ENCODE results near the gene ZNF398.

Gene ZNF398, protein sequence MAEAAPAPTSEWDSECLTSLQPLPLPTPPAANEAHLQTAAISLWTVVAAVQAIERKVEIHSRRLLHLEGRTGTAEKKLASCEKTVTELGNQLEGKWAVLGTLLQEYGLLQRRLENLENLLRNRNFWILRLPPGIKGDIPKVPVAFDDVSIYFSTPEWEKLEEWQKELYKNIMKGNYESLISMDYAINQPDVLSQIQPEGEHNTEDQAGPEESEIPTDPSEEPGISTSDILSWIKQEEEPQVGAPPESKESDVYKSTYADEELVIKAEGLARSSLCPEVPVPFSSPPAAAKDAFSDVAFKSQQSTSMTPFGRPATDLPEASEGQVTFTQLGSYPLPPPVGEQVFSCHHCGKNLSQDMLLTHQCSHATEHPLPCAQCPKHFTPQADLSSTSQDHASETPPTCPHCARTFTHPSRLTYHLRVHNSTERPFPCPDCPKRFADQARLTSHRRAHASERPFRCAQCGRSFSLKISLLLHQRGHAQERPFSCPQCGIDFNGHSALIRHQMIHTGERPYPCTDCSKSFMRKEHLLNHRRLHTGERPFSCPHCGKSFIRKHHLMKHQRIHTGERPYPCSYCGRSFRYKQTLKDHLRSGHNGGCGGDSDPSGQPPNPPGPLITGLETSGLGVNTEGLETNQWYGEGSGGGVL

DNA sequence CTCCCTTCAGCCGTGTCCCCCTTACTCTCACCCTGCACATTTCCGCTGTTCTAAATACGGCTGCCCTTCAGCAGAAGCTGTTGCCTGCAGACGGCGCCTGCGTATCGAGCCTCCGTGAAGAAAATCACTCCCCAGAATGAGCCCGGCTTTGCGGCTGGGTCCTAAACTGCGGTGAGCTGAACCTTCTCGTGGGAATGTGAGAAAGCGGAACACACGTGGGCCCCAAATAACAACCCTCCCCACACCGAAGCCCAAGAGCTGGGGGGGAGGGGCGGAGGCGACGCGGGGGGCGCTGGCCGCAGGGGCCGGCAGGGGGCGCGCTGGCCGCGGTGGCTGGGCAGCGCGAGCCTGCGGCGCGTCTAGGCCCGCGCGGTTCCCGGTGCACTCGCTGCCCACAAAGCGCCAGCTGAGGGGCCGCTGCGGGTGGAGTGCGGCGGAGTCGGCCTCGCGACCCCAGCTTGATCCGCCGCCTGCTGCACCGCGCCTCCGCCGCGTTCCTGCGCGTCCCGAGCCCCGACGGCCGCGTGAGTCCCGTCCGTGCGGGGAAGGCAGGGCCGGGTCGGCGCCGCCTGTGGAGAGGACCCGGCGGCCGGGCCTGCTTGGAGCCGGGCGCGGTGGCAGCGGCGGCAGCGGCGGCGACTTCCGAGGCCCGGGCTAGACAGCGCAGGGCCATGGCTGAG, at the start of gene ZNF398:
Gene ZNF398 (plus strand): TSS at position 382 of the 680 bp plus-strand sequence. CDS start 290 bp downstream, at position 672.
- Mint-ChIP-seq H3K4me3 (peak within 1 kb of the TSS; percentile 85), H3K4me1 (ENCODE audit: low read depth) (peaks cover 30% of the 10 kb centered on the region)
- intact Hi-C loops (cut with micrococcal nuclease) = loop anchor here (1.0 to 5.0 kb wide), 3 partner anchors 21 to 350 kb away; partner anchors contain the start of genes ZNF425, ZNF746 and ZNF783

DNA sequence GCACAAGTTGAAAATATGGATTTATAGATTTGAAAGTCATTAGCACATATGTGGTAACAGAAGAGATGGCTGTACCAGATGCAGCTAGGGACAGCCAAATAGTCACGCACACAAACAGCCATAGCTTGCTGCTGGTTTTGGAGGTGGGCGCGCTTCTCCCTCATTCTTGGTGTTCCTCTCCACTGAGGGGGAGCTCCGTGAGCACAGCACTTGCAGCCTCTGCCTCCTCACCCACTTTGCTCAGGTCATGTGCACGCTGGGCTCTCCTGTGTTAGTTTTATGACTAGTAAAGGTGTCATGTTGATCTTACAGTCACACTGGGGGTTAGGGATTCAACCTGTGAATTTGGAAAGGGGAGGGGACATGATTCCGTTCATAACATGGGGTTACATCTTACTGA, 48.2 kb upstream of the ZNF398 start:
- Mint-ChIP-seq H3K4me3 (no peak overlapping the region), H3K36me3 (ENCODE audit: low read depth) (no peaks in the 10 kb centered on the region), H3K9me3 (no peaks in the 10 kb centered on the region), H3K27me3 (no peaks in the 10 kb centered on the region), H3K4me1 (ENCODE audit: low read depth) (no peaks in the 10 kb centered on the region), H3K27ac (no peak overlapping the region)
- intact Hi-C loops (cut with micrococcal nuclease) = loop anchor here (10.0 kb wide), 1 partner anchor 594 kb away; no protein-coding TSS in a partner anchor

More for the DNA sequence above, at the start of gene ZNF398:
- no peaks in the 10 kb centered on the region for H3K27me3 Mint-ChIP-seq
- no peaks in the 10 kb centered on the region for H3K9me3 Mint-ChIP-seq
- peak within 1 kb of the TSS; percentile 90 for H3K27ac Mint-ChIP-seq
- H3K36me3 Mint-ChIP-seq (ENCODE audit: low read depth) = peaks cover 40% of the 10 kb centered on the region

DNA sequence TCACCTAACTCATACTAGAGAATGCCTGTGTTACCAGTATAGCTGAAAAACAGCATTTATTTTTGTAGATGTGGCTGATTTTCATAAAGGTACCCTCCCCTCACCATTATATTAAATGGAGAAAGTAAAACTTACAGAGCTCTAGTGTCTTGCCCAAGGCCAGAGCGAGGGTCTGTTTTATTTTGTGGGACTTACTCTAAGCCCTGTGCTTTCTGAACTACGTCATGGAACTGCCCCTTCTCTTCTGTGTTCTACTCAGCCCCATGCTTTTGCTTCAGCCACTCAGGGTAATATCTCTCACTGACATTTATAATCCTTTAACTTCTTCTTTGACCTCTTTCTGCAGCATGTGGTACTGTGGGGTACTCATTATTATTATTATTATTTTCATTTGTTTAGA, 46.4 kb upstream of the ZNF398 start:
- Mint-ChIP-seq H3K4me1 (ENCODE audit: low read depth) (no peaks in the 10 kb centered on the region), H3K27me3 (no peaks in the 10 kb centered on the region), H3K9me3 (no peaks in the 10 kb centered on the region), H3K36me3 (ENCODE audit: low read depth) (no peaks in the 10 kb centered on the region), H3K4me3 (no peak overlapping the region), H3K27ac (no peak overlapping the region)
- intact Hi-C loops (cut with micrococcal nuclease) = no loop called here

DNA sequence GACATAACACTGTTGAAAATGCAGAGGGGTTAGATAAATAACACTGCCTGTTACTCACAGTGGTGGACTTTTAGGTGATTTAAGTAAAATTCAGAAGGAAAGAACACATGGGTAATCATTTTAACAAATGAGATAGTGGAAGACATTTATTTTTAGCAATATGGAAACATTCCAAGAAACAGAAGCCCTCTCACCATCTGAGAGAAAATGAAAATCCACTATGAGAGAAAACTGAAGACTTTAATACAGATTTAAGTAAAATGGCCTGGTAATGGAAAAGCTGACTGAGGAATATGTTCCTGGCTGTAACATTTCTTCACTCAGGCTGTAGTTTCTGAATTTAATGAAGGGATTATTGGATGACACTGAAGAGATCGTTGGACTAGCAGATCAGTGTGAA, 44.6 kb upstream of the ZNF398 start:
- Mint-ChIP-seq H3K36me3 (ENCODE audit: low read depth) (no peaks in the 10 kb centered on the region), H3K4me1 (ENCODE audit: low read depth) (no peaks in the 10 kb centered on the region), H3K27ac (no peak overlapping the region), H3K9me3 (no peaks in the 10 kb centered on the region), H3K27me3 (no peaks in the 10 kb centered on the region), H3K4me3 (no peak overlapping the region)
- intact Hi-C loops (cut with micrococcal nuclease) = no loop called here

DNA sequence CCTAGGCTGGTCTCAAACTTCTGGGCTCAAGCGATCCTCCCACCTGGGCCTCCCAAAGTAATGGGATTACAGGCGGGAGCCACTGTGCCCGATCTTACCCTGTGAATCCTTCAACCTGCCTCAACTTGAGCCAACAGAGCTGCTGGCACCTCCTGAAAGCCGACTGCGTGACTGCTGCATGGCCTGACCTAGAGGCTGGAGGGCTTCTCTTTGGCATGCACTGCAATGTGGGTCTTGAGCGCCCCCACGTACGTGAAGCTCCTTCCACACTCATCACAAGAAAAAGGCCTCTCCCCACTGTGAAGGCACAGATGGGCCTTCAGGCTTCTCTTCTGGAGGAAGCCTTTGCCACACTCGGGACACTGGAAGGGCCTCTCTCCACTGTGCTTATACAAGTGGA, 43.8 kb upstream of the ZNF398 start:
- intact Hi-C loops (cut with micrococcal nuclease) = no loop called here
- no peaks in the 10 kb centered on the region for H3K4me1 Mint-ChIP-seq (ENCODE audit: low read depth)
- H3K9me3 Mint-ChIP-seq = no peaks in the 10 kb centered on the region
- no peak overlapping the region for H3K4me3 Mint-ChIP-seq
- H3K27me3 Mint-ChIP-seq = no peaks in the 10 kb centered on the region
- H3K27ac Mint-ChIP-seq = no peak overlapping the region
- no peaks in the 10 kb centered on the region for H3K36me3 Mint-ChIP-seq (ENCODE audit: low read depth)

DNA sequence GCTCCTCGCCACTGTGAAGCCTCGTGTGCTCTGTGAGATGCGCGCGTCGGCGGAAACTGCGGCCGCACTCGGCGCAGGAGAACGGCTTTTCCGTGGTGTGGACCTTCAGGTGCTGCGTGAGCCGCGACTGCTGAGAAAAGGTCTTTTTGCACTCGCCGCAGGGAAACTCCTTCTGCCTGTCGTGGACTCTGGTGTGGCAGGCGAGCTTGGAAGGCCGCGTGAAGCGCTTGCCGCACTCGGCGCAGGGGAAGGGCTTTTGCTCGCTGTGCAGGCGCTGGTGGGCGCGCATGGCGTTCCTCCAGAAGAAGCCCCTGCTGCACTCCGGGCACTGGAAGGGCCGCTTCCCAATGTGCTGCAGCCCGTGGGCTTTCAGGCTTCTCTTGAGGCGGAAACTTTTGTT, 43.0 kb upstream of the ZNF398 start:
- Mint-ChIP-seq H3K4me1 (ENCODE audit: low read depth) (no peaks in the 10 kb centered on the region), H3K36me3 (ENCODE audit: low read depth) (no peaks in the 10 kb centered on the region), H3K27me3 (no peaks in the 10 kb centered on the region), H3K4me3 (no peak overlapping the region), H3K27ac (no peak overlapping the region), H3K9me3 (no peaks in the 10 kb centered on the region)
- intact Hi-C loops (cut with micrococcal nuclease) = no loop called here

DNA sequence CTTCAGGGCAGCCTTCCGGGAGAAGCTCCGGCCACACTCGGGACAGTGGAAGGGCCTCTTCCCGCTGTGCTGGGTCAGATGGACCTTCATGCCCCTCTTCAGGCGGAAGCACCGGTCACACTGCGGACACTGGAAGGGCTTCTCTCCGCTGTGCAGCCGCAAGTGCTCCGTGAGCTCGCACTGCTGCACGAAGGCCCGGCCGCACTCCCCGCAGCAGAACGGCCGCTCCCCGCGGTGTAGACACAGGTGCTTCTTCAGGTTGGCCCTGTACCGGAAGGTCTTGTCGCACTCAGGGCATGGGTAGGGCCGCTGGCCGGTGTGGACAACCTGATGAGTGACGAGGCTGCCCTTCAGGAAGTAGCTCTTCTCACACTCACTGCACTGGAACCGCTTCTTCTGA, 42.5 kb upstream of the ZNF398 start:
- no peaks in the 10 kb centered on the region for H3K4me1 Mint-ChIP-seq (ENCODE audit: low read depth)
- intact Hi-C loops (cut with micrococcal nuclease) = no loop called here

DNA sequence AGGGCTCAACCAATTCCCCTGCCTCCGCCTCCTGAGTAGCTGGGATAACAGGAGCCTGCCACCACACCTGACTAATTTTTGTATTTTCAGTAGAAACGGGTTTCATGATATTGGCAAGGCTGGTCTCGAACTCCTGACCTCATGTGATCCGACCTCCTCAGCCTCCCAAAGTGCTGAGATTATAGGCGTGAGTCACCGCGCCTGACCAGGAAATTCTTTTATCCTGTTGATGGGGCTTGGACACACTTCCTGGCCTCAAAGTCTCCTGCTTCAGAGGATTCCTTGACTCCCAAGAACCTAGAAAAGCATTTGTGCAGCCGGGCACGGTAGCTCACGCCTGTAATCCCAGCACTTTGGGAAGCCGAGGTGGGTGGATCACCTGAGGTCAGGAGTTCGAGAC, 37.3 kb upstream of the ZNF398 start:
- intact Hi-C loops (cut with micrococcal nuclease) = no loop called here
- H3K36me3 Mint-ChIP-seq (ENCODE audit: low read depth) = no peaks in the 10 kb centered on the region
- no peak overlapping the region for H3K4me3 Mint-ChIP-seq
- no peaks in the 10 kb centered on the region for H3K4me1 Mint-ChIP-seq (ENCODE audit: low read depth)
- H3K9me3 Mint-ChIP-seq = no peaks in the 10 kb centered on the region
- H3K27ac Mint-ChIP-seq = no peak overlapping the region
- no peaks in the 10 kb centered on the region for H3K27me3 Mint-ChIP-seq

More for the DNA sequence above, 42.5 kb upstream of the ZNF398 start:
- no peak overlapping the region for H3K4me3 Mint-ChIP-seq
- no peaks in the 10 kb centered on the region for H3K36me3 Mint-ChIP-seq (ENCODE audit: low read depth)
- H3K9me3 Mint-ChIP-seq = no peaks in the 10 kb centered on the region
- no peaks in the 10 kb centered on the region for H3K27me3 Mint-ChIP-seq
- H3K27ac Mint-ChIP-seq = no peak overlapping the region

DNA sequence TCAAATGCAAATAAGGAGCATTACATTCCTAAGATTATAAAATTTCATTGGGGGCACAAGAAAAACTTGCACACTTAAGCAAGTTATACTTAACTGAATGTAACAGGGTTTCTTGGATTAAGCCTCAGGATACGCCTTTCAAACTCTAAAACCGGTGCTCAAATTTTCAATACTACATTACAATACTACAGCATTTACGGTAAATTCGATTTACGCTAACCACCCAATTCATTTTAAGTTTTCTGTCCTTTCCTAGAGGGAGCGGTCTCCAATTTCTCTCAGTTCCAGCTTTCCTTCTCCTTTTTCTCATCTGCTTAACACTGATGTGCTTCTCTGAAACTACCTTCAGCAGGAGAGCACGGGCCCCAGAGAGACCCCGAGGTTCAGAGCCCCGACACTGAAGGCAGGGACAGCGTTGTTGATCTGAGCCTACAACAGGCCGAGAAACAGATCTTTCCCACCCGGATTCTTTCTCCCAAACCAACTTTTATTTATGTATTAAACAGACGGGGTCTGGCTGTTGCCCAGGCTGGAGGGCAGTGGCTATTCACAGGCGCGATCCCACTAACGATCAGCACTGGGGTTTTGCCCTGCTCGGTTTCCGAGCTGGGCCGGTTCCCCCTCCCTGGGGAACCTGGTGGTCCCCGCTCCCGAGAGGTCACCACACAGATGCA, 21.9 kb upstream of the ZNF398 start:
- intact Hi-C loops (cut with micrococcal nuclease) = no loop called here
- Mint-ChIP-seq H3K4me1 (ENCODE audit: low read depth) (peaks cover 32% of the 10 kb centered on the region), H3K27me3 (peaks cover 4% of the 10 kb centered on the region)

DNA sequence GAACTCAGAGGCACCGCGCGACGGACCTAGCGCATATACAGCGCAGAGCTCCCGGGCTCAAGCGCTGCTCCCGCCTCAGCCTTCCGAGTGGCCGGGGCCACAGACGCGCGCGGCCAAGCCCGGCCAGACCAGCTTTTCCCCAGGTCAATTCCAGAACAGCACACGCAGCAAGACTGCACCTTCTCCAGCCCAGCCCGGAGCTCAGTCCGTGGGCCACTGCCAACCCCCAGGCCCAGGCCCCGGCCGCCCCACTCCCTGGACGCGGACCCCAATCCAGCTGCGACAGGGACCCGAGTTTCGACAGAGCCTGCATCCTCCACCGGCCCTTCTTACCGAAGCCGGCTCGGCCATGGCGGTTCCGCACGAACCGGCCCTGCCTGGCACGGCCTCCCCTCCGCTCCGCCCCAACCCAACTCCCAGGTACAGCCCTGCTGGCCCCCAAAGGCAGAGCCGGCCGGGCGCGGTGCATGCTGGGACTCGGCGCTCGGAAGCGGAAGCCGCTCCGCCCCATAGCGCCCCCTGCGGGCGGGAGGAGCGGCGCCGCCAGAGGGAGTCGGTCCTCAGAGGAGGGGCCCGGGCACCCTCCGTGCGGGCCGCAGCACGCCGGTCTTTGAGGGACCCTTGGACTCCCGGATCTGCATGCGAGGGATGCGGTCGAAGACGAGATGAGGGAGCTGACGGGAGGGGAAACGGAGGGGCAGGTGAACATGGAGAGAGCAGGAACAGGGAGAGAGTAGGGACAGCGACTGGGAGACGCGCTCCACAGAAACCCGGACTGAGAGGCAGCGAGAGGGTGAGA, 21.2 kb upstream of the ZNF398 start, which contains the start of gene ZNF425:
Gene ZNF425 (minus strand): TSS at position 462 of the 799 bp plus-strand sequence. CDS start 111 bp downstream, at position 351.
- Mint-ChIP-seq H3K9me3 (peaks cover 10% of the 10 kb centered on the region), H3K27ac (peak within 1 kb of the TSS; percentile 93), H3K27me3 (peaks cover 4% of the 10 kb centered on the region), H3K36me3 (ENCODE audit: low read depth) (peaks cover 43% of the 10 kb centered on the region), H3K4me3 (peak within 1 kb of the TSS; percentile 99), H3K4me1 (ENCODE audit: low read depth) (peaks cover 32% of the 10 kb centered on the region)
- intact Hi-C loops (cut with micrococcal nuclease) = loop anchor here (1.0 to 2.0 kb wide), 4 partner anchors 21 to 185 kb away; partner anchors contain the start of genes PDIA4, ZNF398 and ZNF786

More for the DNA sequence above, 21.9 kb upstream of the ZNF398 start:
- H3K27ac Mint-ChIP-seq = peak overlapping the region; percentile 93
- peaks cover 36% of the 10 kb centered on the region for H3K36me3 Mint-ChIP-seq (ENCODE audit: low read depth)
- peak overlapping the region; percentile 99 for H3K4me3 Mint-ChIP-seq
- peaks cover 2% of the 10 kb centered on the region for H3K9me3 Mint-ChIP-seq

DNA sequence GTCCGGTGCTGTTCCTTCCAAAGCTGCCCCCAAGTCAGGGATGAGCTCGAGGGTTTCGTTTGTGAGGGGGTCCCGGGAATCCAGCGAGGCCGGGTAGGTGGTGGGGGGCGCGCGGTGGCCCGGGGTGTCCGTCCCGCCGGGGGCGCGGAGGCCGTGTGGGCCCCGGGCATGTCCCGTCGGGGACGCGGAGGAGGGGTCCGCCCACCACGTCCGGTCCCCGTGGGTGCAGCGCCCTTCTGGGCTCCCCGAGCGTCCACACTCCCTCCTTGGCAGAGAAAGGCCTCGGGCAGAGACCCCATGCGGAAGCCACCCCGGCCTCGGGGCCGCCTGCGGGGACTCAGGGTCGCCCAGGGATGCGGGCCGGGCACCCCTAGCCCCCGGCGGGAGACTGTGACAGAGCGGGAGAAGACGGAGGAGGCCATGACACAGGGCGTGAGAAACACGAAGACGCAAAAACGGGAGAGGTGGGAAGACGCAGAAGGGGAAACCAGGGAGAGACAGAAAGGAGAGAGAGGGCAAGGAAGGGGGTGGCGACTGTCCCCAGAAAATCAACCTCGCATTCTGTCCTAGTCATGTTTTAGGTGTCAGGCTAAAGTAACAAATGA, 20.5 kb upstream of the ZNF398 start:
- H3K36me3 Mint-ChIP-seq (ENCODE audit: low read depth) = peaks cover 50% of the 10 kb centered on the region
- intact Hi-C loops (cut with micrococcal nuclease) = loop anchor here (1.0 to 2.0 kb wide), 4 partner anchors 21 to 186 kb away; partner anchors contain the start of genes PDIA4, ZNF398 and ZNF786
- H3K27me3 Mint-ChIP-seq = peaks cover 4% of the 10 kb centered on the region
- peak overlapping the region; percentile 93 for H3K27ac Mint-ChIP-seq
- H3K4me3 Mint-ChIP-seq = peak overlapping the region; percentile 99
- peaks cover 11% of the 10 kb centered on the region for H3K9me3 Mint-ChIP-seq
- peaks cover 32% of the 10 kb centered on the region for H3K4me1 Mint-ChIP-seq (ENCODE audit: low read depth)

DNA sequence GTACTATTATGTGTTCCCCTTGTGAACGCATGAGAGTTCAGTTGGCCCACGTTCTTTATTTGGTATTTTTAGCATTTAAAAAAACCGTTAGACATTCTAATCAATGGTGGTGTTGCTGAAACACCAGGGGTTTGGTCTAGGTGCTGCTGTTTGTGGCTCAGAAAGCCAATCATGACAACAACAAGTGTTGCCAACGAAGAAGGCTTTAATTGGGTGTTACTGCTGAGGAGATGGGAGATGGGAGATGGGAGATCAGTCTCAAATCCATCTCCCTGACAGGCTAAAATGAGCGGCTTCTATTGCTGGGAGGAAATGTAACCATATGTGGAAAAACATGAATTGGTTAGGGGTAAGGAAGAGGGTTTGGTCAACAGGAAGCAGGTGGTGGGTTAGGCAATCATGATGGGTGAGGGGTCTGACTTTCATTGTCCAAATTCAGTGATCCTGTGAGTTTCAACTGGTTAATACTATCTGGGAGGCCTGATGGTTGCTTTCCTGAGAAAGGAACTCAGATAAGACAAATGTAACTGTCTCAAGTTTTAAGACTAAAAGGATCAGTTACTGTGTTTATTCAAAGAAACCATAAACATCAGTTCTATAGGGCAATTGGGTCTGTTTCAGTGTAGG, 16.6 kb upstream of the ZNF398 start:
- Mint-ChIP-seq H3K4me3 (no peak overlapping the region), H3K27ac (no peak overlapping the region)

More for the DNA sequence above, 16.6 kb upstream of the ZNF398 start:
- H3K36me3 Mint-ChIP-seq (ENCODE audit: low read depth) = peaks cover 72% of the 10 kb centered on the region
- no peaks in the 10 kb centered on the region for H3K27me3 Mint-ChIP-seq
- intact Hi-C loops (cut with micrococcal nuclease) = no loop called here
- H3K9me3 Mint-ChIP-seq = peaks cover 11% of the 10 kb centered on the region
- H3K4me1 Mint-ChIP-seq (ENCODE audit: low read depth) = peaks cover 16% of the 10 kb centered on the region
